Esophagus muscularis mucosa (tissue), 4 donors: ENCODE results near the gene DOLPP1.
"Not testable (repeated sequence)": the region's sequence is repeated elsewhere in the genome, so short reads cannot be mapped to it uniquely, and the experiment has no call there.

ENCODE experiments used
- CTCF ChIP-seq, 3 experiments: fragments of 200-600 bp in 2 of 3; fragments of 450-650 bp in 1 of 3; sonication (generic) in 2 of 3; IDR thresholded peaks; one replicate each; pipeline ENCODE4 v1.5.1; 2017 to 2019; ENCODE audit warnings: antibody characterized with exemption in 3 of 3, mild to moderate bottlenecking in 2 of 3, moderate library complexity in 1 of 3
- EP300 ChIP-seq: sonication (generic); formaldehyde crosslinking; IDR thresholded peaks from one replicate; pipeline ENCODE4 v1.6.1; 2017; ENCODE audit warnings: antibody characterized with exemption
- POLR2A ChIP-seq: fragments of 450-650 bp; IDR thresholded peaks from one replicate; pipeline ENCODE4 v1.6.1; 2017; ENCODE audit warnings: antibody characterized with exemption, moderate library complexity, mild to moderate bottlenecking, low read depth
- POLR2AphosphoS5 ChIP-seq, 2 donors: sonication (generic); formaldehyde crosslinking; IDR thresholded peaks; one replicate each; pipeline ENCODE4 v1.6.1; 2017; ENCODE audit warnings: antibody characterized with exemption in 2 of 2

GRCh38 chr9:129112526-129112925, 31.6 kb downstream of the DOLPP1 start:
- TF ChIP-seq CTCF (IDR thresholded peaks at IDR 0.05); POLR2AphosphoS5 (IDR thresholded peaks at IDR 0.05); EP300; POLR2A: not testable (repeated sequence)
